Gastroesophageal sphincter (tissue), 3 donors: ENCODE results near the gene GPANK1.

Experiments
- EP300 ChIP-seq: sonication (generic); formaldehyde crosslinking; IDR thresholded peaks from one replicate; pipeline ENCODE4 v1.6.1; 2017; ENCODE audit warnings: antibody characterized with exemption, mild to moderate bottlenecking
- POLR2A ChIP-seq, 2 donors: fragments of 450-650 bp; IDR thresholded peaks; one replicate each; pipeline ENCODE4 v1.6.1; 2017; ENCODE audit warnings: antibody characterized with exemption in 2 of 2, mild to moderate bottlenecking in 2 of 2, moderate library complexity in 1 of 2
- POLR2AphosphoS5 ChIP-seq: sonication (generic); formaldehyde crosslinking; IDR thresholded peaks from one replicate; pipeline ENCODE4 v1.6.1; 2017; ENCODE audit warnings: antibody characterized with exemption
- TF ChIP-seq, protein P1 (sequence below), 4 experiments: fragments of 200-600 bp in 2 of 4; fragments of 450-650 bp in 2 of 4; sonication (generic) in 1 of 4; IDR thresholded peaks; one replicate each; pipeline ENCODE4 v1.5.1; 2017 to 2019; ENCODE audit warnings: antibody characterized with exemption in 4 of 4, mild to moderate bottlenecking in 2 of 4, moderate library complexity in 2 of 4

DNA sequence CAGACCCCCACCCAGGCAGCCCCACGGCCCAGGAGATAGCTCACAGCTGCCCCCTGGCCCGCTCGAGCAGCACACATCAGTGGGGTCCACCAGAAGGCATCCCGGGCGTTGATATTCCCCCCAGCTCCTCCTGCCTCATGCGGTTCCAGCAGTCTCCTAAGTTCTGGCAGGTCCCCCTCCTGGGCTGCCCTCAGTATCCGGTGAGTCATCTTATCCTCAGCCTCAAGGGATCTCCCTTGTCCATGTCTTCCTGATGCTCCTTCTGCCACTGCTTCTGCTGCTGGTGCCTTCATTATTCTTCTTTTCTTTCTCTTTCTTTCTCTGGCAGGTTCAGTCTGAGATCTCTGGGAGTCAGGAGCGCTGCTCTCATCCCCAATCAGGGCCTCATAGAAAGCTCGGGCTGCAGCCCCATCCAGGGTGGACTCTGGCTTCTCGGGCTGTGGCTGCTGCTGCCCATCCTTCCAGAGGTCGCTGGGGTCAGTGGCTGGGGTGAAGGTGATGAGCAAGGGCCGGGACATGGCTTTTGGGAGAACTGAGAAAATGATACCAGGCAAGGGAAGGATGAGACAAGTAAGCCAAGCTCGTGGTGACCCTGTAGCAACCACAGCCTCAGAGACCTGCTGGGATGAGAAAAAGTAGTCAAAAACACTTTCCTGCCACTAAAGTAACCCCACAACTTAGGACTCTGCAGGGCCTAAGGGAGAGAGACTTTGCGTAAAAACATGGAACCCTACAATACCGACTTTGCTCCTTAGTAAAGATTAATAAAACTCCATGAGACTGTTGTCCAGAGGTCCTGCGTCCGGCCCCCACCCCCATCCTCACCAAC is 622 bp downstream of the GPANK1 start:
- TF ChIP-seq, protein P1, sequence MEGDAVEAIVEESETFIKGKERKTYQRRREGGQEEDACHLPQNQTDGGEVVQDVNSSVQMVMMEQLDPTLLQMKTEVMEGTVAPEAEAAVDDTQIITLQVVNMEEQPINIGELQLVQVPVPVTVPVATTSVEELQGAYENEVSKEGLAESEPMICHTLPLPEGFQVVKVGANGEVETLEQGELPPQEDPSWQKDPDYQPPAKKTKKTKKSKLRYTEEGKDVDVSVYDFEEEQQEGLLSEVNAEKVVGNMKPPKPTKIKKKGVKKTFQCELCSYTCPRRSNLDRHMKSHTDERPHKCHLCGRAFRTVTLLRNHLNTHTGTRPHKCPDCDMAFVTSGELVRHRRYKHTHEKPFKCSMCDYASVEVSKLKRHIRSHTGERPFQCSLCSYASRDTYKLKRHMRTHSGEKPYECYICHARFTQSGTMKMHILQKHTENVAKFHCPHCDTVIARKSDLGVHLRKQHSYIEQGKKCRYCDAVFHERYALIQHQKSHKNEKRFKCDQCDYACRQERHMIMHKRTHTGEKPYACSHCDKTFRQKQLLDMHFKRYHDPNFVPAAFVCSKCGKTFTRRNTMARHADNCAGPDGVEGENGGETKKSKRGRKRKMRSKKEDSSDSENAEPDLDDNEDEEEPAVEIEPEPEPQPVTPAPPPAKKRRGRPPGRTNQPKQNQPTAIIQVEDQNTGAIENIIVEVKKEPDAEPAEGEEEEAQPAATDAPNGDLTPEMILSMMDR (IDR thresholded peaks at IDR 0.05) = no peak
- TF ChIP-seq POLR2A (IDR thresholded peaks at IDR 0.05) = no peak
- TF ChIP-seq POLR2AphosphoS5 = no peak
- no peak for TF ChIP-seq EP300
